NB4 (cell line): ENCODE measurements around the gene LVRN.

ENCODE experiments used
- CTCF ChIP-seq: IDR thresholded peaks from one replicate; pipeline ENCODE4 v1.5.1; 2012; ENCODE audit warnings: low read depth, low read length
- MAX ChIP-seq: IDR thresholded peaks from 2 replicates; pipeline ENCODE4 v1.6.1; 2011; ENCODE audit warnings: low read depth, low read length

GRCh38 chr5:116013207-116013785 is 51.0 kb downstream of the LVRN start:
- TF ChIP-seq CTCF (no peak), MAX (no peak)
